Midbrain (tissue), 1 donor: ENCODE results near the gene ZNF423.

Experiments used
- DNase-seq: peaks from one replicate; lab custom pipeline; 2025; lab: John Stamatoyannopoulos, UW

ZNF423 gene

GRCh38 chr16:49664221-49665215 lies 191.4 kb downstream of the ZNF423 start:
- DNase-seq = no peak

DNA sequence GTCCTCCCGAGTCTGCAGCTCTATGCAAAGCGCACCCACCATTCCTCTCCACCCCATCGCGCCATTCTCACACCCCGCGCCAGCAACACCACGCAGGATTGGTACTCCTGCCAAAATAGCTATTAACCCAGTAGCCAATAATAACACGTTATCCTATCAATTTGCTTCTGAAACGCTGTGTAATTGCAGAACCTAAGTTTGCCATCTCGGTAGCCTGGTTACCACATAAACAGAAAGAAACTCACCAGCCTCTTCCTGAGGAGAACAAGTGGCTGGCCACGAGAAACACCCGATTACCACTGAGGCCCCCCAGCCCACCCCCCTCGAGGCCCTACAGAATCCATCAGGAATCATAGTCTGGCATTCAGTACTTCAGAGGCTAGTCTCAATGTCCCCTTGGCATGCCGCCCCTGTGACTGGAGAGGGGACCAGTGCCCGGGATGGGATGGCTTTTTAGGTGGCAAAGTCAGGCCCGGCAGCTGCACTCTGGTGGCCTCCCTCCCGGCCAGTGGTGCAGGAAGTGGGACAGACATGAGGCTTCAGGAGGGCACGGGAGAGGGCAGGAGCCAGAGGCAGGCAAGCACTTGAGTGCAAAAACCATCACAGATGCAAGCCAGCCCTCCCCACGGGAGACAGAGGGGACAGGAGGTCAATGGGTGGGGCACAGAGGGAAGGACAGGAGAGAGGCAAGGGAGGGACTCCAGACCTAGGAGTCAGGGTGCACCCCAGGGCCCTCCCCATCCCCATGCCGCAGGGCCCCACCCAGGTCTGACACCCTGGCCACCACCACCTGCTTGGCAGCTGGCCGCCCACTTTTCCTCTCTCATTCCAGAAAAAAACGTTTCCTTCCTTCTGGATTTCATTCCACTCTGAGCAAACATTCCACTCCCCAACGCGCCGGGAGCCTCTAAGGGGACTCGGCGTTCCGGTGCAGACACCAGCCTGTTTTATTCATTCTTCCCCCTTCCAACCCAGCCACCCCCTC lies 192.5 kb downstream of the ZNF423 start:
- no peak for DNase-seq

GRCh38 chr16:49662569-49662968 lies 193.3 kb downstream of the ZNF423 start:
- no peak for DNase-seq

GRCh38 chr16:49661465-49662187 lies 194.3 kb downstream of the ZNF423 start:
- DNase-seq = no peak

DNA sequence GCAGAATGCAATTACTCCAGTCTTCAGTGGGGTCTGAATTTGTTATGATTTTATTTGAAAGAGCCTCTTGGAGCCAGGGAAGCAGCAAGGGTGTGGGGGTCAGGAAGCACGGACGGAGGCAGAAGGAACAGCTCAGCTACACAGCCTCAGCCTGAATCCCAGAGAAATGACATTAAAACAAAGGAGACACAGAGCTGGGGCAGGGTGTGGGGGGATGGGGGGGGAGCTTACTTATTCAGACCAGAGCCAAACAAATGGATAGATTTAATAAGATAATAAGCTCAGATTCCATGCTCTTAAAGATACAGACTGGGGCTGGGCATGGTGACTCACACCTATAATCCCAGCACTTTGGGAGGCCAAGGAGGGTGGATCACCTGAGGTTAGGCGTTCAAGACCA lies 195.3 kb downstream of the ZNF423 start:
- no peak for DNase-seq

DNA sequence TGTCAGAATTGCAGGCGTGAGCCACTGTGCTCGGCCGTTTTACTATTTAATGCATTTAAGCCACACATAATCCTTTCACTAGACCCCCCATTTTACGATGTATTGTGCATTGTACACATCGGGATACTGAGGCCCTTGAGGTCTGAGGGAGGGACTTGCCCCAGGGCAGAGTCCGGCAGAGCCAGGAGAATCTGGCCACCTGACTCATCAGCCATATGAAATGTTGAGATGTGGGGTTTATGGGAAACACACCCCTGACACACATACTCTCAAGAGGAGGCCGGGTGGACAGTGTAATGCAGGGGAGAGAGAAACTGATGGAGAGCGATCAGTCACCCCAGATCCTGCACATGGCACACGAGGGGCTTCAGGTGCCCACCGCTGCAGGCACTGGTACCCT lies 196.6 kb downstream of the ZNF423 start:
- no peak for DNase-seq

DNA sequence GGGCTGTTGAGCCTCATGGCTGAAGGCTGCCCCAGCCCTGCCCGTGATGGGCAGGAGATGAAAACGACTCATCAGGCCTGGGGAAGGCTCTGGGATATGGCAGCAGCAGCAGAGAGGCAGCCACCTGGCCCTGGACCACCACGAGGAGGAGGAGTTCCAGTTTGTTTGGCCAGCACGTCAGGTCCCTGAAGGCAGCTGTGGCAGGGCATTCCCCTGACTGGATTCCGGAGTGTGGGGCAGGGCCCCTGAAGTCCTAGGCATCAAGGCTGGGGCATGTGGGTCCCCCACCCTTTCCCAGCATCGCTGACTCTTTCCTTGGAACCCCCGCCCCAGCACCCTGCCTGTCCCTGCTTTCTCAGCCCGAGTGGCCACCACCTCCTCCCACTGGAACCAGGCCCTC lies 197.4 kb downstream of the ZNF423 start:
- no peak for DNase-seq

DNA sequence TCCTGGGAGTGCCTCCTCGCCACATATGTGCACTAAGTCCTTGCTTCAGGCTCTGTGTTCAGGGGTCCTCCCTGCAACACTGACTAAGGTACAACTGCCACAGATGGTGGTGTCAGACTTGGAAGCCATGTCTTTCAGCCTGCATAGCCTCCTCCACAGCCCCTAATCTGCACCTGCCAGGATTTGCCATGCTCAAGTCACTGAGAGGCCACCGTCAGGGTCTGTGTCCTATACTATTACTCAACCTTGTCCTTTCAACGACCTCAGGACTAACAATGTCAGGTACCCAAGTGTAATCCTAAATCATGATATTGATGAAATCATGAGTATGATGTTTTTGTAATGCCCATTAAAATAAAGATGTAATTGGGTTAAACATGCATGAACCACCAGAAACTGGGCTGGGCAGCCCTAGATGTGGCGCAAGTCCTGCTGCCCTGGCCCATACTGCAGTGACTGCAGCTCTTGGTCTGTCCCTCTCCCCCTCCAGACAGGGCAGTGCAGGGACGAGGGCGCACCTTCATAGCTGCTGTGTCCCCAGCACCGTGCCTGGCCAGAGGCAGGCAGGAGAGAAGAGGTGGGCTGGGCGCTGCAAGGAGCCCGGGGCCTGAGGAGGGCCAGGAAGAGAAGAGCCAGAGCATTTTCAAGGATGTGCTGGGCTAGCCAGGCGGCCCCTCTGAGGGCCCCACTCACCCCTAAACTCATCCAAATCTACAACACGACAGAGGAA lies 198.0 kb downstream of the ZNF423 start:
- no peak for DNase-seq

- no peak for DNase-seq
Observed at GRCh38 chr16:49654425-49654824, 201.5 kb downstream of the ZNF423 start.

DNA sequence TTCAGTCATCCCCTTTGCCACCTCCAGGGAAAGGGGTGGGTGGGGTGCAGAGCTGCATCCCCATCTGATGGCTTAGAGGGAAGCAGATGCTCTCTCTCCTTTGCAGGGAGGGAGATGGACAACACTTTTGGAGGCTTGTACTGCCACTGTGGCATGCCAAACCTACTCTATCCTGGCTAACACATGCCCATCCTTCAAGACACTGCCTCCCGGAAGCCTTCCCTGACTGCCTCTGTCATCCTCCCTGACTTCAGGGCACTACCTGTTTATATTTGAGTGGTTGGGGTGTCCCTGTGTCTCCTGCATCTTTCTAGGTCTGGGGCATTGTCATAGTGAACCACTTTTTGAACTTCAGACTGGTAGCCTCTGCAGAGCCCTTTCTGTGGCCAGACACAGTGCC lies 202.3 kb downstream of the ZNF423 start:
- DNase-seq = no peak

DNA sequence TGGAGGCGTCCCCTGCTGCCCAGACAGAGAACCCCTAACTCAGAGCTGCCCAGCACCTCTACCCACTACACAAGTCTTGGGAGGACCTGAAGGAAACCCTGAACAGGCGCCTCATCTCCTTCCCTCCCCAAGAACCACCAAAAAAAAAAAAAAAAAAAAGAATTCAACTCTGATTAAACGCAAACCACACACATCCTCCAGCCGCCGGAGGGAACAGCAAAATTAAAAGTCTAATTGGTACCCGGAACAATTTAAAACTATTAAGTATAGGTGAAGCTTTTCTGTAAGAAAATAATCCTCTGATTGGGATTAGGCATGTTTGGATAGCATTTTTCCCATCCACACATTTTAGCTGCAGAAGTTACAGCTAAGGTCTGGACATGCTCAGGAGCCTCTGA lies 202.7 kb downstream of the ZNF423 start:
- DNase-seq = no peak

- no peak for DNase-seq
Observed at GRCh38 chr16:49652456-49653172, 203.3 kb downstream of the ZNF423 start.

DNA sequence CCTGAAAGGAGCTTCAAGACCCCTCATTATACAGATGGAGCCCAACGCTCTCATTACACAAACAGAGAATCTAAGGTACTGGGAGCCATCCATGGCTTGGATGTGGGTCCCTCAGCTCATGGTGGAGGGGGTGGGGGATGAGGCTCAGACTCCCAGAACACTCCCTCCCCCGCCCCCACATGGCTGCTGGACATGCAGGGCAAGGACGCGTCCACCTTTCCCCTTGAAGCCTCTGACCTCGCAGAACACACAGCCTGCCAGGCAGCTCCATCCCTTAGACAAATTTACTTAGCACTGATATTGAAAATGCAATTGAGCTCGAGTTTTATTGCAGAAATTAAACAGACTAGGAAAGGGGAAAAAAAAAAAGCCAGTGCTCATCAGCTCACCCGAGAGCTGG lies 203.9 kb downstream of the ZNF423 start:
- DNase-seq = no peak

GRCh38 chr16:49651226-49651625 lies 204.7 kb downstream of the ZNF423 start:
- DNase-seq = no peak

- DNase-seq = no peak
Observed at GRCh38 chr16:49650603-49651002, 205.3 kb downstream of the ZNF423 start.

DNA sequence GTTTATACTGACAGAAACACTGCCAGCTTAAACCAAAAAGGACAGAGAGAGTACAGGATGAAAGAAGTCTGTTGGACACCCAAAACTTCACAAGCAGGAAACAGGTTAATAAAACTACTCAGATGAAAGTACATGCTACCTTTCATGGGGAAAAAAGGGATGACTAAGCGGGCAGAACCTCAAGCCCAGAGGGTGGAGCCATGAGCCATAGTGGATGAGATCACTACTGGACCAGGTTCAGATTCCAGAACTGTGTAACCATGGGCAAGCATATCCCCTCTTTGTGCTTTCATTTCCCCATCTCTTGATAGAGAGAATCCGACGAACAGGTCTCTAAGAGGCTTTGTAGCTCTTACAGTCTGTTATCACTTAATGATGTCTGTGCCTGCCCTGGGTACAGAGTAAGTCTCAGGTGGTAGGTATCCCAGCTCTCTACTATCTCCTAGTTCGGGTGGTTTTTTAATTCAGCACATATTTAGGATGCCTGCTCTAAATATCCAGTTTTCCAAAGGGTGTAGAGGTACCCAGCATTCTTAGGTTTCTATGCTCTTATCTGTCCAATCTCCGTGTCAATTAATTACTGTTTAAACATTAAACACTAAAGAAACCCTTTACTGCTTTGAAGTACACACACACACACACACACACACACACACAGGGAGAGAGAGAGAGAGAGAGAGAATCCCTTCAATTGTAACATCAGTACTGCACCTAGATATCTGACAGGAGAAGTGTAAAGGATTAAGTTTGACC lies 206.7 kb downstream of the ZNF423 start:
- DNase-seq = no peak

DNA sequence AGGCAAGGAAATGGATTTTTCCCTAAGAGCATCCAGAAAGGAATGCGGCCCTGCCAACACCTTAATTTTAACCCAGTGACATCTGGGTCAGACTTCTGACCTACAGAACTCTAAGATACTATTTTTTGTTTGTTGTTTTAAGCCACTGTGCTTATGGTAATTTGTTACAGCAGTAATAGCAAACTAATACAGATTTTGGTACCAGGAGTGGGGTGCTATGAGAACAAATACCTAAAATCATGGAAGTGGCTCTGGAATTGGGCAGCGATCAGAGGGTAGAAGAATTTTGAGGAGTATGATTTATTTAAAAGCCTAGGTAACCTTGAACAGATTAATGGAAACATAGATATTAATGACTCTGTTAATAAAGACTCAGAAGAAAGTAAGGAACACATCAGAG lies 208.2 kb downstream of the ZNF423 start:
- DNase-seq = no peak

GRCh38 chr16:49645263-49645662 lies 210.6 kb downstream of the ZNF423 start:
- no peak for DNase-seq

DNA sequence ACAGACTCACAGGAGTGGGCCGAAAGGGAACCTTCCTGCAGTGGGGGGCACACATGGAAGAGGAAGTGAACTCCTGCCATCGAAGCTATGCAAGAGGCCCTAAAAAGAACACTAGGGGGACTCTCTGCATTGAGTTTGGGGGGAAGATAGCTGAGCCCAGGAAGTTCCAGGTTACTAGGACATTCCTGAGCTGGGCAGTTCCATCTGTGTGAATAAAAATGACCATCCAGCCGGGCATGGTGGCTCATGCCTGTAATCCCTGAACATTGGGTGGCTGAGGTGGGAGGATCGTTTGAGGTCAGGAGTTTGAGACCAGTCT lies 211.8 kb downstream of the ZNF423 start:
- no peak for DNase-seq
